HG03439 (cell line): ENCODE results near the gene WFDC10B.
"Not testable (repeated sequence)": the region's sequence is repeated elsewhere in the genome, so short reads cannot be mapped to it uniquely, and the experiment has no call there.

ENCODE experiments used
- ATAC-seq: cut with Tn5 transposase; IDR thresholded peaks from one replicate; pipeline ENCODE4 v1.9.1; 2021; ENCODE audit warnings: mild to moderate bottlenecking, moderate library complexity; ENCODE audit not compliant: unreplicated experiment

Gene WFDC10B

GRCh38 chr20:45704969-45705637 lies at the start of gene WFDC10B:
TSS of gene WFDC10B (minus strand) at chr20:45705019. CDS start at chr20:45685992, 19,027 bp downstream.
- ATAC-seq = no peak

GRCh38 chr20:45752746-45753145 lies 47.9 kb upstream of the WFDC10B start:
- no peak for ATAC-seq

GRCh38 chr20:45751721-45752120 lies 46.9 kb upstream of the WFDC10B start:
- ATAC-seq = no peak

- ATAC-seq = no peak
These were observed 40.2 kb upstream of the WFDC10B start for GRCh38 chr20:45745015-45745414.

- ATAC-seq = no peak
These were observed 37.8 kb upstream of the WFDC10B start for GRCh38 chr20:45742596-45742995.

- ATAC-seq = no peak
These were observed 31.2 kb upstream of the WFDC10B start for GRCh38 chr20:45735988-45736387.

GRCh38 chr20:45735552-45735951 lies 30.7 kb upstream of the WFDC10B start:
- no peak for ATAC-seq

GRCh38 chr20:45732199-45732598 lies 27.4 kb upstream of the WFDC10B start:
- no peak for ATAC-seq

GRCh38 chr20:45727044-45727443 lies 22.2 kb upstream of the WFDC10B start:
- no peak for ATAC-seq

GRCh38 chr20:45725134-45725533 lies 20.3 kb upstream of the WFDC10B start:
- ATAC-seq = no peak

GRCh38 chr20:45722047-45722446 lies 17.2 kb upstream of the WFDC10B start, which contains the start of gene SPINT4:
TSS of gene SPINT4 (plus strand) at chr20:45722347. CDS start at chr20:45722368, 21 bp downstream.
- no peak for ATAC-seq

- ATAC-seq = not testable (repeated sequence)
These were observed 11.4 kb upstream of the WFDC10B start for GRCh38 chr20:45716141-45716688.

- ATAC-seq = no peak
These were observed 2.9 kb downstream of the WFDC10B start, which contains the start of gene WFDC13 for GRCh38 chr20:45701873-45702272. TSS of gene WFDC13 (plus strand) at chr20:45702038. CDS start at chr20:45702124, 86 bp downstream.

- ATAC-seq = no peak
These were observed 3.7 kb downstream of the WFDC10B start for GRCh38 chr20:45701104-45701503.

- ATAC-seq = no peak
These were observed 9.3 kb downstream of the WFDC10B start for GRCh38 chr20:45695496-45695895.

GRCh38 chr20:45693346-45693745 lies 11.5 kb downstream of the WFDC10B start:
- not testable (repeated sequence) for ATAC-seq

GRCh38 chr20:45685896-45686295 lies 18.9 kb downstream of the WFDC10B start:
- ATAC-seq = no peak

- ATAC-seq = no peak
These were observed 25.2 kb downstream of the WFDC10B start for GRCh38 chr20:45679650-45680049.

GRCh38 chr20:45672765-45673164 lies 32.1 kb downstream of the WFDC10B start:
- no peak for ATAC-seq

GRCh38 chr20:45670139-45670538 lies 34.7 kb downstream of the WFDC10B start, which contains the start of gene WFDC11:
TSS of gene WFDC11 (minus strand) at chr20:45670239. CDS start at chr20:45650600, 19,639 bp downstream.
- ATAC-seq = no peak

- ATAC-seq = not testable (repeated sequence)
These were observed 47.8 kb downstream of the WFDC10B start for GRCh38 chr20:45657038-45657437.

GRCh38 chr20:45651726-45652125 lies 53.1 kb downstream of the WFDC10B start:
- ATAC-seq = not testable (repeated sequence)
